SK-MEL-5 (cell line): ENCODE measurements around the gene ATXN10. TPM values are rescaled to one million over a fixed set of nuclear protein-coding genes. Genes with fewer than 3 reads are reported as not detected.
"Not testable (repeated sequence)": the region's sequence is repeated elsewhere in the genome, so short reads cannot be mapped to it uniquely, and the experiment has no call there.

Experiments
- DNase-seq: peaks from one replicate; pipeline ENCODE4 v3.0.0-alpha.2; 2016; ENCODE audit warnings: low read depth, low spot score
- in situ Hi-C: cut with HindIII; loops from 2 replicates; pipeline ENCODE4 v1.10.0; 2016; ENCODE audit warnings: low sequenced_read_pairs, high pct_unique_total_duplicates, low pct_unique_long_range_greater_than_20kb
- total RNA-seq: library from RNA; depleted of rRNA; stranded (reverse); fragments of >200 nt; shearing (Covaris generic); gene quantifications from 2 replicates; pipeline ENCODE4 v1.2.3, GENCODE V29; 2014

Gene ATXN10
- total RNA-seq, 1 experiment from 2014 or later: 52.7 TPM

- in situ Hi-C loops: no loop called here
- DNase-seq: no peak
Measured at GRCh38 chr22:45639747-45640102, 31.9 kb upstream of the ATXN10 start.

- DNase-seq: no peak
- in situ Hi-C loops: no loop called here
Measured at GRCh38 chr22:45640291-45640940, 31.2 kb upstream of the ATXN10 start.

- in situ Hi-C loops: no loop called here
- no peak for DNase-seq
Measured at GRCh38 chr22:45640941-45641621, 30.6 kb upstream of the ATXN10 start.

GRCh38 chr22:45642986-45643385, 28.6 kb upstream of the ATXN10 start:
- DNase-seq: no peak
- in situ Hi-C loops: no loop called here

GRCh38 chr22:45644714-45645113, 26.9 kb upstream of the ATXN10 start:
- DNase-seq: no peak
- in situ Hi-C loops: no loop called here

GRCh38 chr22:45645150-45645525, 26.5 kb upstream of the ATXN10 start:
- DNase-seq: no peak
- in situ Hi-C loops: no loop called here

GRCh38 chr22:45645526-45646414, 25.9 kb upstream of the ATXN10 start:
- in situ Hi-C loops: no loop called here
- DNase-seq: peak; percentile 59

GRCh38 chr22:45647532-45648225, 24.0 kb upstream of the ATXN10 start:
- no peak for DNase-seq
- in situ Hi-C loops: no loop called here

GRCh38 chr22:45648301-45649117, 23.1 kb upstream of the ATXN10 start:
- in situ Hi-C loops: no loop called here
- no peak for DNase-seq

- in situ Hi-C loops: no loop called here
- no peak for DNase-seq
Measured at GRCh38 chr22:45649809-45650208, 21.8 kb upstream of the ATXN10 start.

- DNase-seq: no peak
- in situ Hi-C loops: no loop called here
Measured at GRCh38 chr22:45650721-45651120, 20.9 kb upstream of the ATXN10 start.

- in situ Hi-C loops: no loop called here
- no peak for DNase-seq
Measured at GRCh38 chr22:45651931-45652528, 19.6 kb upstream of the ATXN10 start.

GRCh38 chr22:45656577-45656976, 15.1 kb upstream of the ATXN10 start:
- in situ Hi-C loops: no loop called here
- no peak for DNase-seq

GRCh38 chr22:45657701-45658100, 13.9 kb upstream of the ATXN10 start:
- in situ Hi-C loops: no loop called here
- no peak for DNase-seq

GRCh38 chr22:45664136-45664646, 7.4 kb upstream of the ATXN10 start:
- no peak for DNase-seq
- in situ Hi-C loops: no loop called here

GRCh38 chr22:45667486-45667885, 4.1 kb upstream of the ATXN10 start:
- in situ Hi-C loops: no loop called here

GRCh38 chr22:45670363-45670762, 1.3 kb upstream of the ATXN10 start:
- not testable (repeated sequence) for DNase-seq

More at GRCh38 chr22:45667486-45667885, 4.1 kb upstream of the ATXN10 start:
- DNase-seq: no peak

More at GRCh38 chr22:45670363-45670762, 1.3 kb upstream of the ATXN10 start:
- in situ Hi-C loops: not testable (repeated sequence)
